Thyroid gland (tissue), 4 donors: Measurements from ENCODE around the gene STAP1.

Experiments used
- CTCF ChIP-seq, 6 experiments: fragments of 200-600 bp in 3 of 6; fragments of 450-650 bp in 3 of 6; sonication (generic) in 3 of 6; IDR thresholded peaks; one replicate each; pipeline ENCODE4 v1.5.1; 2016 to 2019; ENCODE audit warnings: antibody characterized with exemption in 6 of 6, mild to moderate bottlenecking in 2 of 6, inconsistent platforms in 1 of 6, moderate library complexity in 1 of 6
- POLR2A ChIP-seq, 2 donors: fragments of 450-650 bp; IDR thresholded peaks; one replicate each; pipeline ENCODE4 v1.6.1; 2017; ENCODE audit warnings: antibody characterized with exemption in 2 of 2, mild to moderate bottlenecking in 2 of 2, moderate library complexity in 1 of 2

- no peak for TF ChIP-seq CTCF (IDR thresholded peaks at IDR 0.05)
- TF ChIP-seq POLR2A (IDR thresholded peaks at IDR 0.05), result no peak
These were observed 7.8 kb downstream of the STAP1 start for GRCh38 chr4:67566335-67566734.
